GM21526 (cell line): ENCODE data around the gene GNA12.
A peak's percentile ranks its signal among the peaks of the same experiment; 100 is the strongest.
"Not testable (repeated sequence)": the region's sequence is repeated elsewhere in the genome, so short reads cannot be mapped to it uniquely, and the experiment has no call there.

ENCODE experiments used
- ATAC-seq: cut with Tn5 transposase; IDR thresholded peaks from one replicate; pipeline ENCODE4 v1.9.1; 2021; ENCODE audit warnings: moderate library complexity; ENCODE audit not compliant: unreplicated experiment, low FRiP score

The GNA12 gene

GRCh38 chr7:2864999-2865670, 21.0 kb upstream of the GNA12 start:
- ATAC-seq: peak; percentile 52

DNA sequence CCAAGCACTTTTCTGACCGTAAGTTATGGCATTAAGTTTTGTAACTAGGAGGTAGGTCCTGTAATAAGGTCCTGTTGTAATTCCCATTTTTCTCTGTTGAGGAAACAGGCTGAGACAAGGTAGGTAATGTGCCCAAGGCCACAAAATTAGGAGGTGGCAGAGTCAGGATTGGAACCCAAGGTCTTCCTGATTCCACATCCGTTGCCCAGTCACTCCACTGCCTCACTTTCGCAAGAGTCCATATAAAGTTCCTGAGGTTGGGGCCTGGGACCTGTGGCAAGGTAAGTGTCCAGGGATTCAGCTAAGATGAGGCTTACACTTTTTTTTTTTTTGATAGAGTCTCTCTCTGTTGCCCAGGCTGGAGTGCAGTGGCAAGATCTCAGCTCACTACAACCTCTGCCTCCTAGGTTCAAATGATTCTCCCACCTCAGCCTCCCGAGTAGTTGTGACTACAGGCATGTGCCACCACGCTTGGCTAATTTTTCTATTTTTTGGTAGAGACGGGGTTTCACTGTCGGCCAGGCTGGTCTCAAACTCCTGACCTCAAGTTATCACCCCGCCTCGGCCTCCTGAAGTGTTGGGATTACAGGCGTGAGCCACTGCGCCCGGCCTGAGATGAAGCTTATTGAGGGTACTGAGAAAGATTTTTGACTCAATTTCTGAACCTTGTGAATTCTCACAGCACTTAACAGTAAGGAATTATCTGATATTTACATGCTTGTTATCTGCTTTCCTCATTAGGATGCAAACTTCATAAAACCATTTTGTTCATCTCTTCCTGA, 20.3 kb upstream of the GNA12 start:
- ATAC-seq: no peak

DNA sequence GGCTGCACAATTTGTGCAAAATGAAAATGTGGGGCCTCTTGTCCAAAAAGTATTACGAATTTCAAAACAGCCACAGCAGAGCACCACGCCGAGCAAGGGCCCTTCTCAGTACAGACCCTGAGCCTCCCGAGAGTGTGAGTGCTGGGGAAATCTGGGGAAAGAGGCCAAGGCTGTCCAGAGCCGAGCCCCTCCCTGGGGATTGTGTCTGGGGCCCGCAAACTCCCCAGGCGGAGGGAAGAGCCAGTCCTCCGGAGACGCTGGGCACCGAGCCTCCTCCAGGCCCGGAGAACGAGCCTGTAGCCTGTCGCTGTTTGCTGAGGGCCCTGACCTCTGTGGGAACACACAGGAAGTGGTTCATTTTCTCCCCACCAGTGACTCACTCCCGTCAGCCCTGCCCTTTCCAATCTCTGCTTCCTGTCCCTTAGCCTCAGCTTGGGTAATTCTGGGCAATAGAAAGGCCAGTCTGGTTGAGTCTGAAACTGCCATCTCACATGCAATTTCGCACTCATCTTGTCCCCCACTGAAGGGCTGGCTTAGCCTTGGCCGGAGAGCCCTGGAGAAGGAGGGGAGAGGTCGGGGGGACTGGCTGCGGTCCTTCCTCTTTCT, 19.5 kb upstream of the GNA12 start:
- peak; percentile 81 for ATAC-seq

- no peak for ATAC-seq
These were observed 18.8 kb upstream of the GNA12 start for GRCh38 chr7:2862831-2863361.

DNA sequence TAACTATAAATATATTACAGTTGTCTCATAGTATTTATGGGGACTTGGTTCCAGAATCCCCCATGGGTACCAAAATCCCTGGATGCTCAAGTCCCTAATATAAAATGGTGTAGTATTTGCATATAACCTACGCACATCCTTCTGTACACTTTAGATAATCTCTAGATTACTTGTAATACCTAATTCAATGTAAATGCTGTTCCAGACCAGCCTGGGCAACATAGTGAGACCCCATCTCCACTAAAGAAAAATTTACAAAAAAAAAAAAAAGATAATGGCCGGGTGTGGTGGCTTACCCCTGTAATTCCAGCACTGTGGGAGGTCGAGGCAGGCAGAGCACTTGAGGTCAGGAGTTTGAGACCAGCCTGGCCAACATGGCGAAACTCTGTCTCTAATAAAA, 17.4 kb upstream of the GNA12 start:
- no peak for ATAC-seq

DNA sequence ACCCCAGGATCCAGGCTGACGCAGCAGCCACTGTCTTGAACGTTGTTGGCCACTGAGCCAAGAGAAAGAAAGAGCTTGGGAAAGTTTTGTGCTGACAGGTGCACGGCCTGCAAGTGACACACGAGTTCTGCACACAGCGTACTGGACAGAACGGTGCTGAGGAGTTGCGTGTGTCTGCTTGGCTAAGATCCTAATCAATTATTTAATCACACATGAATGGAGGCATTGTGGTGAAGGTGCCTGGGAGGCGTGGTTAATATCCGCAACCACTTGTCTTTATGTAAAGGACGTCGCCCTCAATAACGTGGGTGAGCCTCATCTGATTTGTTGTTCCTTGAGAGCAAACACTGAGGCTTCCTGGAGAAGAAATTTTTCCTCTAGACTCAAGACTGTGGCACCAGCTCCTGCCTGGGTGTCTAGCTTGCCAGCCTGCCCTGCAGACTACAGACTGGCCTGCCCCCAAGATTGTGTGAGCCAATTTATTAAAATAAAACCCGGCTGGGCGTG, 16.6 kb upstream of the GNA12 start:
- ATAC-seq: no peak

- no peak for ATAC-seq
These were observed 15.8 kb upstream of the GNA12 start for GRCh38 chr7:2859952-2860351.

DNA sequence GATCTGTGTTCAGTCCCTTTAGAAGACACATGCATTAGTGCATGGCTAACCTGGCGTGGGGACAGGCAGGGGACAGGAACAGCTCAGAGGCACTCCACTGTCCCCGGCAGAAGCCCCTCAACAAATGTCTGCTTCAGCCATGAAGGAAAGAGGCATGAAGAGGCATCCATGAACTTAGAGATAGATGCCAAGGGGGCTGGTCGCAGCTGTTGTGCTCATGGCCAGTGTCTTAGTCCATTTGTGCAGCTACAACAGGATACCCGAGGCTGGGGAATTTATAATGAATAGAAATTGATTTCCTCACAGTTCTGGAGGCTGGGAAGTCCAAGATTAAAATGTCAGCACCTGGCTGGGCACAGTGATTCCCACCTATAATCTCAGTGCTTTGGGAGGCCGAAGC, 14.5 kb upstream of the GNA12 start:
- ATAC-seq: no peak

GRCh38 chr7:2856388-2857169, 12.5 kb upstream of the GNA12 start:
- ATAC-seq: no peak

DNA sequence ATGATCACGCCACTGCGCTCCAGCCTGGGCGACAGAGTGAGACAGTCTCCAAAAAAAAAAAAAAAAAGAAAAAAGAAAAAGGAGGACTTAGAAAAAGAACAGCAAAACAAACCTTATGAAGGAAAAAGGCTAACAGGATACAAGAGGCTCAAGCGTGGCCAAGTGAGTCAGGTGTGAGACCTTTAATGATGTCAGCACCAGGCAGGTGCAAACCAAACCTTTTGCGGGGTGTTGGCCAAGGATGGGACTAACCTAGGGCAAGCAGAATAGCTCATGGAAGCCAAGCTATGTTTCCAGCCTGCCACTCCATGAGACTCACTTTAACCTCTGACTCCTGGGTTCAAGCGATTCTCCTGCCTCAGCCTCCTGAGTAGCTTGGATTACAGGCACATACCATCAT, 11.3 kb upstream of the GNA12 start:
- ATAC-seq: no peak

- not testable (repeated sequence) for ATAC-seq
These were observed 9.4 kb upstream of the GNA12 start for GRCh38 chr7:2853552-2853951.

GRCh38 chr7:2853147-2853546, 9.0 kb upstream of the GNA12 start:
- ATAC-seq: no peak

GRCh38 chr7:2851497-2851896, 7.4 kb upstream of the GNA12 start:
- peak; percentile 66 for ATAC-seq

GRCh38 chr7:2849941-2850766, 6.0 kb upstream of the GNA12 start:
- ATAC-seq: no peak

DNA sequence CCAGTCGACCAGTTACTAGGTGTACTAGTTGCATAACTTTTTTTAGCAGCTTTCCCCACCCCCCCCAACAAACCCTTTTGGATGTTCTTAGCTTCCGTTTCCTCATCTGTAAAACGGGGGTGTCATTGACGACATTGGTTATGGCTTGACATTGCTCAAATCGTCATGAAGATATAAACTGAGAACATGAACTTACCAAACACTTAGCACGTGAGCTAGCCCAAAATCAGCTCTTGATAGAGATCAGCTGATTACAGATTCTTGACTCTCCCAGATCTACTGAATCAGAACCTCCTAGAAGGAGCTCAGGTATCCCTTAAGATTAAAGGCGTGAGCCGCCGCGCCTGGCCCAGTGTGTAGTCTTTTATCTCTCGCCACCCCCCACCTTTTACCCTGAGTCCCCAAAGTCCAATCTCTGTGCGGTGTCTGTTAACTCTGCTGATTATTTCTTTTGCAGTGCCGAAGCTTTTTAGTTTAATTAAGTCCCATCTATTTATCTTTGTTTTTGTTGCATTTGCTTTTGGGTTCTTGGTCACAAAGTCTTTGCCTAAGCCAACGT, 1.0 kb upstream of the GNA12 start:
- no peak for ATAC-seq

GRCh38 chr7:2843711-2844152, 376 bp downstream of the GNA12 start:
- ATAC-seq: no peak

- no peak for ATAC-seq
These were observed 870 bp downstream of the GNA12 start for GRCh38 chr7:2843191-2843685.

DNA sequence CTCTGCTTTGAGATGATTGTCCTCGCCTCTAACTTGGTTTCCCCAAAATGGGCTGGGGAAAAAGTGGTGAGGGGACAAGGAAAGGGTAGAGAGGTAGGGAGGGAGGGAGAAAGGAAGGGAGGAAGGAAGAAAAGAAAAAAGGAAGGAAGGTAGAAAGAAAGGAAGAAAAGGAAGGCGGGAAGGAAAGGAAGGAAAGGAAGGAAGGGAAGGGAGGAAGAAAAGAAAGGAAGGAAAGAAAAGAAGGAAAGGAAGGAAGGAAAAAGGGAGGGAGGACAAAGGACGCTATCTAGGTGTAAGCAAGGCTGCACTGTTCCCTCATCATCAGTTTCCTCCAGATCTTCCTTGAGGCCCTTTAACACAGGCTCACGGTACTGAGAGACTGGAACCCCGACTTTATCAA, 2.2 kb downstream of the GNA12 start:
- ATAC-seq: no peak

GRCh38 chr7:2840458-2840857, 3.6 kb downstream of the GNA12 start:
- no peak for ATAC-seq
